ENCODE results near the gene CASP8AP2.
"Not testable (repeated sequence)": the region's sequence is repeated elsewhere in the genome, so short reads cannot be mapped to it uniquely, and the experiment has no call there.

The CASP8AP2 gene

DNA sequence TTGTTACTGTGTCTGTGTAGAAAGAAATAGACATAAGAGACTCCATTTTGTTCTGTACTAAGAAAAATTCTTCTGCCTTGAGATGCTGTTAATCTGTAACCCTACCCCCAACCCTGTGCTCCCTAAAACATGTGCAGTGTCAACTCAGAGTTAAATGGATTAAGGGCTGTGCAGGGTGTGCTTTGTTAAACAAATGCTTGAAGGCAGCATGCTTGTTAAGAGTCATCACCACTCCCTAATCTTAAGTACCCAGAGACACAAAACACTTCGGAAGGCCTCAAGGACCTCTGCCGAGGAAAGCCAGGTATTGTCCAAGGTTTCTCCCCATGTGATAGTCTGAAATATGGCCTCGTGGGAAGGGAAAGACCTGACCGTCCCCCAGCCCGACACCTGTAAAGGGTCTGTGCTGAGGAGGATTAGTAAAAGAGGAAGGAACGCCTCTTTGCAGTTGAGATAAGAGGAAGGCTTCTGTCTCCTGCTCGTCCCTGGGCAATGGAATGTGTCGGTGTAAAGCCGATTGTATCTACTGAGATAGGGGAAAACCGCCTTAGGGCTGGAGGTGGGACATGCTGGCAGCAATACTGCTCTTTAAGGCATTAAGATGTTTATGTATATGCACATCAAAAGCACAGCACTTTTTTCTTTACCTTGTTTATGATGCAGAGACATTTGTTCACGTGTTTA is 61.3 kb downstream of the CASP8AP2 start:
- DNase-seq = not testable (repeated sequence)

DNA sequence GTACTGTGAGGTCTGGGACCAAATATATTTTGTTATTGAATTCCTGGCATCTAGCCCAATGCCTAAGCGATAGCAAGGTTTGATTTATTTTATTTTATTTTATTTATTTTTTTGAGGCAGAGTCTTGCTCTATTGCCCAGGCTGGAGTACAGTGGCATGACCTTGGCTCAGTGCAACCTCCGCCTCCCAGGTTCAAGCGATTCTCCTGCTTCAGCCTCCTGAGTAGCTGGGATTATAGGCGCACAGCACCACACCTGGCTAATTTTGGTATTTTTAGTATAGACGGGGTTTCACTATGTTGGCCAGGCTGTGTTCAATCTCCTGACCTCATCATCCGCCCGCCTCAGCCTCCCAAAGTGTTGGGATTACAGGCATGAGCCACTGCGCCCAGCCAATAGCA is 62.9 kb downstream of the CASP8AP2 start:
- DNase-seq = not testable (repeated sequence)

DNA sequence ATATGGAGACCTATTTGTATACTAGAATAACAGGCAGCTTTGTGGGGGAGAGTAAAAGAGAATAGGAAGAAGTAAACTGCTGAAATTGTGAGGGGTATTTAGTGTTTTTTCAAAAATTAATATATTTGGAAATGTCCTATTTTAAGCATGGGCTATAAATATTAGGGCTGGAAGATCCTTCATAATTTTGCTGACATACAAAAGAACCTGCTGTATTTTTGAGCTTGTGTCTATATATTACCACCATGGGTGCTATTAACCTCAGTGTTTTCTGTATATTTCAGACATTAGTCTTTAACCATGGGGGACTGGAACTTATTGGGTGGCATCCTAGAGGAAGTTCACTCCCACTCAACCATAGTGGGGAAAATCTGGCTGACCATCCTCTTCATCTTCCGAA is 64.5 kb downstream of the CASP8AP2 start, which contains the start of gene GJA10:
GJA10 (plus strand) TSS at position 301 of the 400 bp plus-strand sequence; CDS start at position 301, 0 bp downstream.
- no peak for DNase-seq

DNA sequence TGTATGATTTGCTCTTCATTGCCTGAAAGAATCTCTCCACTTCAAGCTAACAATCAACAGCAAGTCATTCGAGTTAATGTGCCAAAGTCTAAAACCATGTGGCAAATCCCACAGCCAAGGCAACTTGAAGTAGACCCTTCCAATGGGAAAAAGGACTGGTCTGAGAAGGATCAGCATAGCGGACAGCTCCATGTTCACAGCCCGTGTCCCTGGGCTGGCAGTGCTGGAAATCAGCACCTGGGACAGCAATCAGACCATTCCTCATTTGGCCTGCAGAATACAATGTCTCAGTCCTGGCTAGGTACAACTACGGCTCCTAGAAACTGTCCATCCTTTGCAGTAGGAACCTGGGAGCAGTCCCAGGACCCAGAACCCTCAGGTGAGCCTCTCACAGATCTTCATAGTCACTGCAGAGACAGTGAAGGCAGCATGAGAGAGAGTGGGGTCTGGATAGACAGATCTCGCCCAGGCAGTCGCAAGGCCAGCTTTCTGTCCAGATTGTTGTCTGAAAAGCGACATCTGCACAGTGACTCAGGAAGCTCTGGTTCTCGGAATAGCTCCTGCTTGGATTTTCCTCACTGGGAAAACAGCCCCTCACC is 65.7 kb downstream of the CASP8AP2 start:
- DNase-seq = no peak

DNA sequence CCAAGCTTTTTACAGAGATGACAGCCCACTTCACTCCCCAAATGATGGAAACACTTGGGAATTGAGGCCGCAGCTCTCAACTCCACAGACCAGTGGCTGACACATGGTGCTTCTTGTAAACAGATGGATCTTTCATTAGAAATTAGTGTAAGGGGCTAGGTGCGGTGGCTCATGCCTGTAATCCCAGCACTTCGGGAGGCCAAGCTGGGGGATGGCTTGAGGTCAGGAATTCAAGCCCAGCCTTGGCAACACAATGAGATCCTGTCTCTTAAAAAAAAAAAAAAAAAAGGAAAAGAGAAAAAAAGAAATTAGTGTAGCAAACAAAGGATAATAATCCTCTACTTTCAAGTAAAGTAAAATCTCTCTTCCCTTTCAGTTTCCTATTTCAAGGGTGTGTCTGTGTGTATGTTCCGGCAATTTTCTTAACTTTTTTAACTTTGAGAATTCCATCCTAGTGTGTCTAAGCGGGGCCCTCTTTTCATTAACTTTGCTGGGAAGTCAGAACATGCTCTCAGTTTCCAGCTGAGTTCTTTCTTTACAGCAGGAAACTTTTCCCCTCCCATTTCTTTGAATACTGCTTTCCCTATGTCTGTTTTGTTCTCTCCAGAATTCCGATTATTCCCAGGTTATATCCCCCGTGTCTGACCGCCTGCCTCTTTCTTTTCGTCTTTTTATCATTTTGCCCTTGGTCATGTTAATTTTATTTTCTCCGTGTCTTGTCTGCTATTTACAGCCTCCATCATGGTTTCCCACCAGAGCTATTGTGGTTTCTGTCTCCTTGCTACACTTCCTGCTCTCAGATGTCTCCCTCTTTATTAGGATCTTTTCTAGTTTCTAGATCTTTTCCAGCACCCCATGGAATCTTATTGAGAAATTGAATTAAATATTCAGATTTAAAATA is 80.6 kb downstream of the CASP8AP2 start:
- not testable (repeated sequence) for DNase-seq

DNA sequence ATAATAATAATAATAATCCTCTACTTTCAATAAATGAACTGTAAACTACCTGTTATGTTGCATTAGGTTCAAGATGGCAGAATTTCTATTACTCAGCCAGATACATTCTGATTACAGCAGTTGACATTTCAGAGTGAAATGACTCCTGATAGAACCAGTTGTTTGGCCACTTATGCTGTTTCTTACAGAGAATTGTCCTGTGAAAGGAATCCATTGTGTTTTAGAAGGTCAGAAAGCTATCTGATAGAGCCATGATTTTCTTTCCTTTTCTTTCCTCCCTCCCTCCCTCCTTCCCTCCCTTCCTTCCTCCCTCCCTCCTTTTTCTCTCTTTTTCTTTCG is 81.2 kb downstream of the CASP8AP2 start:
- DNase-seq = no peak

DNA sequence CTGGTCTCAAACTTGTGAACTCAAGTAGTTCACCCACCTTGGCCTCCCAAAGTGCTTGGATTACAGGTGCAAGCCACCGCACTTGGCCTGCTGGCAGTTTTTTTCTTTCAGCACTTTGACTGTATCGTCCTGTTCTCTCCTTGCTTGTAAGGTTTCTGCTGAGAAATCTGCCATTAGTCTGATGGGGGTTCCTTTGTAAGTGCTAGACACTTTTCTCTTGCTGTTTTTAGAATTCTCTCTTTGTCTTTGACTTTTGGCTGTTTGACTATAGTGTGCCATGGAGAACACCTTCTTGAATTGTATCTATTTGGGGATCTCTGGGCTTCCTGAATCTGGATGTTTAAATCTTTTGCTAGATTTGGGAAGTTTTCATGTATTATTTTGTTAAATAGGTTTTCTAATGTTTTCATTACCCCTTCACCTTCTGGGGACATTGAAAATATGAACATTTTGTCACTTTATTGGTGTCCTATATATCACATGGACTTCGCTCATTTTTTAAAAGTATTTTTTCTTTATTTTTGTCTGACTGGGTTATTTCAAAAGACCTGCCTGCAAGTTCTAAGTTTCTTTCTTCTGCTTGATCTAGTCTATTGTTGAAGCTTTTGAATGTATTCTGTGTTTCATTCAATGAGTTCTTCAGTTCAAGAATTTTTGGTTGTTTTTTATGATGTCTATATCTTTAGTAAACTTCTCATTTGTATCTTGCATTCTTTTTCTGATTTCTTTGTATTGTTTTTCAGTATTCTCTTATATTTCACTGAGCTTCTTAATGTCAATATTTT is 86.6 kb downstream of the CASP8AP2 start:
- no peak for DNase-seq

DNA sequence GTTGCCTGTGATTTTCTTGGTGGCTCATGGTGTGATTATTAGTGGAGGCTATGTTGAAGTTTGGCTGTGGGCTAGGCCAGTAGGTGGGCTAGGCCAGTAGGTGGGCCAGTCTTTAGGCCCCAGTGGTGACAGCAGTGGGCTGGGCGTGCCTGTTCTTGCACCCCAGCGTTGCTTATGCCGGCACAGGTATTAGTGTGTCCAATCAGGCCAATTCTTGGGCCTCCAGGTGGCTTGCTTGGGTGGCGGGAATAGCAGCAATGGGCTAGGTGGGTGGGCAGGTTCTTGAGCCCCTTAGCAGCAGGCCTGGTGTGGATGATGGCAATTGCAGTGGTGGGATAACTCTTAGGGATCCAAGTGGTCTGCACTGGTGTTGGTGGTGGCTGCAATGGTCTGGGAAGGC is 87.5 kb downstream of the CASP8AP2 start:
- DNase-seq = no peak

DNA sequence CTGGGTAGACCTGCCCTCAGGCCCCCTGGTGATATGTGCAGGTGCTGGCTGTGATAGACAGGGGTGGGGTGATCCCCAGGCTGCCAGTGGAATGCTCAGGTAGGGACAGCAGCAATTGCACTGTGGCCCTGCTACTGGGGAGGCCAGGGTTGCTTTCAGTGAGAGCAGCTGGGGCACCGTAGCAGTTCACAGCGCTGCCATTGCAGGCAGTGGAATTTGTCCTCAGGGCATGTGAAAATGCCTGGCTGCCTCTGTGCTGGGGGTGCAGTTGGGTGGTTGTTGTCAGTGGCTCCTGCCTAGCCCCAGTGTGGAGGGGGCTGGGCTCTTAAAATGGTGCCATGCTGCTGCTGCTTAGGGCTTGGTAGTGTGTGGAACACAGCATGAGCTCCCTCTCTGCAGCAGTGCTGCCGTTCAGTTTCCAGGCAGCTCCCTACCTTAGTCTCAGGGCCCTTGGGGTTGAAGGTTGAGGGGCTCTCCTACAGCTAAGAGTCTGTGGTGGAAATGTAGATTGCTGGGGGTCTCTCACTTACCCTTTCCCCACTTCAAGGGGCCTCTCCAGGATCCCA is 88.2 kb downstream of the CASP8AP2 start:
- no peak for DNase-seq
